K562 (cell line): ENCODE data around the gene LRRC1. TPM values are rescaled to one million over a fixed set of nuclear protein-coding genes. Genes with fewer than 3 reads are reported as not detected.

Experiments
- ATAC-seq: fragments of 200-7000 bp; cut with Tn5 transposase; 3 replicates; pipeline ENCODE4 v1.9.1; 2020; ENCODE audit warnings: moderate library complexity
- BruUV-seq: library from RNA; stranded (reverse); fragments of 400-500 nt; replicated peaks from 2 replicates; lab custom pipeline; 2021; lab: Mats Ljungman, UMichigan
- CTCF ChIA-PET: fragments of 300-600 bp; formaldehyde crosslinking; extraction: SDS; loops from one replicate; lab custom pipeline; 2021; ENCODE audit warnings: low intra/inter-chr PET ratio; lab: Yijun Ruan, JAX
- POLR2A ChIA-PET: fragments of 300-600, 350-650 bp; sonication (Branson Sonifier 250); formaldehyde crosslinking; extraction: SDS; loops from one replicate; lab custom pipeline; 2021; ENCODE audit warnings: antibody characterized with exemption, inconsistent platforms; lab: Yijun Ruan, JAX
- DNase-seq, 4 experiments: peaks; one replicate each; pipeline versions ENCODE4 v3.0.0 to v3.0.0-alpha.2; 2011 to 2018; ENCODE audit warnings: low spot score in 3 of 4, mixed read lengths in 3 of 4; ENCODE audit errors: extremely low read depth in 1 of 4
- FAIRE-seq: peaks from 2 replicates; lab custom pipeline; 2011; peaks lifted over from hg19 to GRCh38; lab: Jason Lieb, UNC
- H2AFZ ChIP-seq: 2 replicates; pipeline ENCODE4 v1.6.0; 2011; ENCODE audit warnings: low read depth, low read length, control low read depth, inconsistent platforms
- H3K27ac ChIP-seq: fragments of 200-600 bp; 3 replicates; pipeline ENCODE4 v1.8.0; 2011; ENCODE audit warnings: low read depth, mild to moderate bottlenecking, control low read depth, inconsistent platforms, low read length, moderate library complexity, mixed read lengths; ENCODE audit errors: extremely low read depth
- H3K27me3 ChIP-seq, 2 experiments: fragments of 300-600 bp in 1 of 2; 2 replicates in 1 of 2; 3 replicates in 1 of 2; pipeline versions ENCODE4 v1.6.0 to v1.8.0; 2011; ENCODE audit warnings: inconsistent platforms in 2 of 2, low read length in 2 of 2, mild to moderate bottlenecking in 1 of 2, mixed read lengths in 1 of 2, moderate library complexity in 1 of 2; ENCODE audit not compliant: control insufficient read depth in 2 of 2, insufficient read depth in 2 of 2
- H3K36me3 ChIP-seq: fragments of 300-600 bp; 3 replicates; pipeline ENCODE4 v1.8.0; 2011; ENCODE audit warnings: mild to moderate bottlenecking, low read length, inconsistent platforms; ENCODE audit not compliant: control insufficient read depth, insufficient read depth
- H3K4me1 ChIP-seq, 2 experiments: fragments of 200-600 bp in 1 of 2; replicated peaks in 1 of 2; 2 replicates in 1 of 2; 3 replicates in 1 of 2; pipeline versions ENCODE4 v1.5.1 to v1.8.0; 2011; ENCODE audit warnings: inconsistent platforms in 2 of 2, low read length in 2 of 2, mild to moderate bottlenecking in 1 of 2, mixed read lengths in 1 of 2, moderate library complexity in 1 of 2; ENCODE audit not compliant: control insufficient read depth in 2 of 2, insufficient read depth in 2 of 2
- H3K4me2 ChIP-seq: 2 replicates; pipeline ENCODE4 v1.6.1; 2011; ENCODE audit warnings: low read length, control low read depth, inconsistent platforms, mixed read lengths; ENCODE audit not compliant: insufficient read depth
- H3K4me3 ChIP-seq: fragments of 200-600 bp; sonication (generic), shearing (Covaris generic); 2 replicates; pipeline ENCODE4 v1.5.1; 2016; ENCODE audit warnings: control low read depth, inconsistent platforms
- H3K79me2 ChIP-seq: fragments of 200-600 bp; 3 replicates; pipeline ENCODE4 v1.8.0; 2011; ENCODE audit warnings: low read length, inconsistent platforms; ENCODE audit not compliant: control insufficient read depth, insufficient read depth
- H3K9ac ChIP-seq, 2 experiments: 2 replicates each; pipeline versions ENCODE4 v1.6.0 to v1.6.1; 2011; ENCODE audit warnings: low read depth in 2 of 2, low read length in 2 of 2, control low read depth in 1 of 2, inconsistent platforms in 1 of 2, mild to moderate bottlenecking in 1 of 2, mixed read lengths in 1 of 2; ENCODE audit not compliant: insufficient read depth in 1 of 2
- H3K9me1 ChIP-seq: one replicate; pipeline ENCODE4 v1.6.0; 2011; ENCODE audit warnings: inconsistent platforms, mild to moderate bottlenecking, low read length, moderate library complexity; ENCODE audit not compliant: control insufficient read depth, insufficient read depth
- H3K9me3 ChIP-seq: replicated peaks from 2 replicates; pipeline ENCODE4 v1.5.1; 2011; ENCODE audit warnings: low read depth, low read length, inconsistent platforms; ENCODE audit not compliant: control insufficient read depth, insufficient read depth
- H4K20me1 ChIP-seq: replicated peaks from 2 replicates; pipeline ENCODE4 v1.6.1; 2011; ENCODE audit warnings: low read length, inconsistent platforms, mixed read lengths; ENCODE audit not compliant: control insufficient read depth, insufficient read depth
- ADNP ChIP-seq: fragments of 200-800 bp; sonication (Bioruptor generic); IDR thresholded peaks from 2 replicates; pipeline ENCODE4 v1.6.1; 2016; ENCODE audit warnings: missing genetic modification characterization, missing compliant biosample characterization
- ETV6 ChIP-seq, 3 experiments: fragments of 150-350 bp in 1 of 3; sonication (generic) in 1 of 3; formaldehyde crosslinking in 1 of 3; IDR thresholded peaks; 2 replicates each; pipeline versions ENCODE4 v1.6.1 to v1.8.0; 2014 to 2022; ENCODE audit warnings: borderline replicate concordance in 2 of 3, low read depth in 2 of 3, antibody characterized with exemption in 1 of 3, low read length in 1 of 3, mild to moderate bottlenecking in 1 of 3, missing genetic modification reagents in 1 of 3
- GATAD2B ChIP-seq: fragments of 450-650 bp; IDR thresholded peaks from 2 replicates; pipeline ENCODE4 v1.6.1; 2017; ENCODE audit warnings: mild to moderate bottlenecking, borderline replicate concordance
- HCFC1 ChIP-seq: IDR thresholded peaks from 2 replicates; pipeline ENCODE4 v1.6.1; 2012; ENCODE audit warnings: low read depth, low read length, improper control_type of control experiment
- JUNB ChIP-seq: fragments of 450-650 bp; formaldehyde crosslinking; conservative IDR thresholded peaks from 2 replicates; pipeline ENCODE4 v1.4.0; 2020; ENCODE audit warnings: mild to moderate bottlenecking
- NCOR1 ChIP-seq: fragments of 450-650 bp; IDR thresholded peaks from 2 replicates; pipeline ENCODE4 v1.6.1; 2016; ENCODE audit warnings: mild to moderate bottlenecking, moderate library complexity
- NFXL1 ChIP-seq: fragments of 450-650 bp; formaldehyde crosslinking; IDR thresholded peaks from 2 replicates; pipeline ENCODE4 v1.4.0; 2021; ENCODE audit warnings: mild to moderate bottlenecking
- POLR2AphosphoS2 ChIP-seq: IDR thresholded peaks from 2 replicates; pipeline ENCODE4 v1.6.1; 2012; ENCODE audit warnings: low read length, improper control_type of control experiment
- POU5F1 ChIP-seq: fragments of 150-350 bp; IDR thresholded peaks from 2 replicates; pipeline ENCODE4 v1.6.1; 2014; ENCODE audit warnings: borderline replicate concordance, low read length, low read depth, mild to moderate bottlenecking; ENCODE audit not compliant: partially characterized antibody
- PRMT5 ChIP-seq: sonication (generic); formaldehyde crosslinking; IDR thresholded peaks from 2 replicates; pipeline ENCODE4 v1.5.0; 2020; ENCODE audit warnings: missing genetic modification reagents
- SIX5 ChIP-seq, 2 experiments: IDR thresholded peaks; 2 replicates each; pipeline ENCODE4 v1.6.1; 2011; ENCODE audit warnings: low read length in 2 of 2, borderline replicate concordance in 1 of 2, low read depth in 1 of 2, mild to moderate bottlenecking in 1 of 2, moderate library complexity in 1 of 2; ENCODE audit not compliant: insufficient read depth in 1 of 2
- SNRNP70 ChIP-seq: fragments of 200-400 bp; formaldehyde crosslinking; optimal IDR thresholded peaks from 2 replicates; pipeline ENCODE3; 2017; ENCODE audit warnings: low read depth, low read length
- SPI1 ChIP-seq: IDR thresholded peaks from 2 replicates; pipeline ENCODE4 v1.6.1; 2011; ENCODE audit warnings: low read depth, low read length, control low read depth, borderline replicate concordance
- SRSF7 ChIP-seq: fragments of 200-400 bp; formaldehyde crosslinking; optimal IDR thresholded peaks from 2 replicates; pipeline ENCODE3; 2017; ENCODE audit warnings: mild to moderate bottlenecking, low read depth, low read length
- SUPT5H ChIP-seq: fragments of 450-650 bp; IDR thresholded peaks from 2 replicates; pipeline ENCODE4 v1.6.1; 2016
- ZBTB1 ChIP-seq: sonication (generic); formaldehyde crosslinking; IDR thresholded peaks from 2 replicates; pipeline ENCODE4 v1.8.1; 2023; ENCODE audit warnings: missing genetic modification reagents, low read depth, mild to moderate bottlenecking, borderline replicate concordance
- ZC3H8 ChIP-seq: fragments of 450-650 bp; IDR thresholded peaks from 2 replicates; pipeline ENCODE4 v1.6.1; 2017
- ZNF77 ChIP-seq: fragments of 250-450 bp; sonication (Bioruptor Pico); IDR thresholded peaks from 2 replicates; pipeline ENCODE4 v1.5.0; 2020
- WGBS: fragments of 100-300 bp; shearing (Covaris generic); methylation state at CpG from one replicate; pipeline ENCODE4 v1.1.6; 2016; ENCODE audit warnings: low coverage, mixed read lengths; ENCODE audit not compliant: insufficient coverage; ENCODE audit errors: missing lambda C conversion rate; 5-methylcytosine and 5-hydroxymethylcytosine counted together
- in situ Hi-C: fragments of 300-500 bp; cut with MboI; formaldehyde crosslinking; loops from 4 replicates; pipeline ENCODE4 v1.15.0; 2018; ENCODE audit warnings: inconsistent platforms, mixed read lengths
- intact Hi-C: fragments of 100-400 bp; cut with micrococcal nuclease; formaldehyde crosslinking; loops from 2 replicates; pipeline ENCODE4 v1.14.2; 2022
- polyA plus RNA-seq, 8 experiments: library from polyadenylated mRNA; depleted of rRNA in 4 of 8; stranded (reverse) in 5 of 8; unstranded in 3 of 8; fragments of >200 nt; fragmentation: Nextera tagmentation in 2 of 8; fragmentation: Illumina TruSeq in 1 of 8; extraction: Ambion mirVana in 2 of 8; extraction: Trizol in 1 of 8; gene quantifications; 2 replicates each; pipeline versions ENCODE4 v1.2.1 to v1.2.3, GENCODE V29; 2011 to 2014; ENCODE audit warnings: inconsistent platforms in 1 of 8, missing spikeins in 1 of 8
- total RNA-seq, 7 experiments: library from RNA; depleted of rRNA in 6 of 7; stranded (reverse); fragments of >200 nt in 6 of 7; fragmentation: Illumina TruSeq in 2 of 7; extraction: Trizol in 2 of 7; gene quantifications; 2 replicates each; pipeline versions ENCODE4 v1.2.1 to v1.2.3, GENCODE V29; 2011 to 2021; ENCODE audit warnings: low replicate concordance in 1 of 7
- TF ChIP-seq, protein P1 (sequence below): sonication (generic); formaldehyde crosslinking; IDR thresholded peaks from 2 replicates; pipeline ENCODE4 v1.8.1; 2022; ENCODE audit warnings: missing genetic modification reagents

LRRC1 gene
- total and polyA plus RNA-seq, 9 of the 15 experiments (the other 6 are each of a cell fraction or from before 2014, with no cell fraction given): not detected

- Histone ChIP-seq H3K9me3 (no peaks in the 10 kb centered on the region), H3K9ac (no peak overlapping the region), H3K36me3 (no peaks in the 10 kb centered on the region), H3K9me1 (no peaks in the 10 kb centered on the region), H3K79me2 (no peaks in the 10 kb centered on the region), H3K4me2 (no peak overlapping the region), H3K27ac (no peak overlapping the region)
- in situ Hi-C loops: no loop called here
- CTCF ChIA-PET: no interaction called here
- FAIRE-seq (no peak), DNase-seq (no peak), ATAC-seq (no peak)
- TF ChIP-seq POLR2AphosphoS2 (no peak), POU5F1 (no peak), ZNF77 (no peak), ZBTB1 (CRISPR knock-in tag) (no peak), SIX5 (IDR thresholded peaks at IDR 0.05; ENCODE audit: borderline replicate concordance in 1 of 2, insufficient read depth in 1 of 2, low read depth in 1 of 2, low read length in 2 of 2) (no peak), SNRNP70 (no peak), ZC3H8 (no peak), SRSF7 (no peak), NCOR1 (no peak), ETV6 (IDR thresholded peaks at IDR 0.05; ENCODE audit: borderline replicate concordance in 1 of 2, low read depth in 2 of 2, low read length in 1 of 2) (no peak), ETV6 (CRISPR knock-in tag; IDR thresholded peaks at IDR 0.05; ENCODE audit: borderline replicate concordance) (no peak), NFXL1 (no peak), GATAD2B (no peak), JUNB (CRISPR knock-in tag) (no peak), PRMT5 (CRISPR knock-in tag) (no peak), HCFC1 (no peak), ADNP (no peak), SPI1 (no peak), SUPT5H (no peak)
- TF ChIP-seq, protein P1, sequence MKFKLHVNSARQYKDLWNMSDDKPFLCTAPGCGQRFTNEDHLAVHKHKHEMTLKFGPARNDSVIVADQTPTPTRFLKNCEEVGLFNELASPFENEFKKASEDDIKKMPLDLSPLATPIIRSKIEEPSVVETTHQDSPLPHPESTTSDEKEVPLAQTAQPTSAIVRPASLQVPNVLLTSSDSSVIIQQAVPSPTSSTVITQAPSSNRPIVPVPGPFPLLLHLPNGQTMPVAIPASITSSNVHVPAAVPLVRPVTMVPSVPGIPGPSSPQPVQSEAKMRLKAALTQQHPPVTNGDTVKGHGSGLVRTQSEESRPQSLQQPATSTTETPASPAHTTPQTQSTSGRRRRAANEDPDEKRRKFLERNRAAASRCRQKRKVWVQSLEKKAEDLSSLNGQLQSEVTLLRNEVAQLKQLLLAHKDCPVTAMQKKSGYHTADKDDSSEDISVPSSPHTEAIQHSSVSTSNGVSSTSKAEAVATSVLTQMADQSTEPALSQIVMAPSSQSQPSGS (CRISPR knock-in tag): no peak
- TF ChIP-seq, all 486 proteins: peak for 0
- BruUV-seq: no TSS peak
- POLR2A ChIA-PET: no interaction called here
- Histone ChIP-seq H2AFZ (no peak overlapping the region), H3K4me1 (no peaks in the 10 kb centered on the region), H3K27me3 (no peaks in the 10 kb centered on the region), H3K4me3 (no peak overlapping the region), H4K20me1 (no peaks in the 10 kb centered on the region)
- 6% methylated on average over 1 of the region's 1 CpG for WGBS
- intact Hi-C loops: no loop called here
Measured at GRCh38 chr6:53786832-53787231, 8.0 kb upstream of the LRRC1 start.
